Coronary artery (tissue), 2 donors: ENCODE results near the gene APBB2.

Experiments
- DNase-seq: peaks from one replicate; pipeline ENCODE4 v3.0.0-alpha.2; 2017; ENCODE audit warnings: low spot score
- H3K27ac ChIP-seq, 2 donors: fragments of 200-600 bp; sonication (generic); one replicate each; pipeline ENCODE4 v1.5.1; 2016 to 2019
- H3K4me3 ChIP-seq: fragments of 200-600 bp; sonication (generic); 2 replicates; pipeline ENCODE4 v1.5.1; 2016; ENCODE audit warnings: mild to moderate bottlenecking, moderate library complexity
- CTCF ChIP-seq: fragments of 200-600 bp; sonication (generic); IDR thresholded peaks from one replicate; pipeline ENCODE4 v1.5.1; 2019; ENCODE audit warnings: antibody characterized with exemption

Gene APBB2

GRCh38 chr4:41197495-41197894 is 16.8 kb downstream of the APBB2 start:
- no peak overlapping the region for H3K4me3 ChIP-seq
- no peak overlapping the region for H3K27ac ChIP-seq
- no peak for TF ChIP-seq CTCF
- DNase-seq, result no peak

- no peak overlapping the region for H3K27ac ChIP-seq
- no peak overlapping the region for H3K4me3 ChIP-seq
- TF ChIP-seq CTCF, result no peak
- DNase-seq, result no peak
Measured at GRCh38 chr4:41196633-41197332, 17.6 kb downstream of the APBB2 start.

GRCh38 chr4:41192136-41192535 is 22.2 kb downstream of the APBB2 start:
- no peak for TF ChIP-seq CTCF
- DNase-seq, result no peak

GRCh38 chr4:41189666-41190065 is 24.7 kb downstream of the APBB2 start:
- TF ChIP-seq CTCF, result no peak
- Histone ChIP-seq H3K4me3 (no peak overlapping the region), H3K27ac (no peak overlapping the region)
- DNase-seq, result no peak

More at GRCh38 chr4:41192136-41192535, 22.2 kb downstream of the APBB2 start:
- H3K4me3 ChIP-seq, result no peak overlapping the region
- H3K27ac ChIP-seq, result no peak overlapping the region

- Histone ChIP-seq H3K27ac (no peak overlapping the region), H3K4me3 (no peak overlapping the region)
- TF ChIP-seq CTCF, result no peak
- DNase-seq, result no peak
Measured at GRCh38 chr4:41189076-41189475, 25.3 kb downstream of the APBB2 start.

- no peak for TF ChIP-seq CTCF
- Histone ChIP-seq H3K27ac (no peak overlapping the region), H3K4me3 (peak overlapping the region; percentile 14)
- no peak for DNase-seq
Measured at GRCh38 chr4:41185614-41186592, 28.4 kb downstream of the APBB2 start.
